ENCODE results near the gene ALG8.

Gene ALG8

GRCh38 chr11:78166855-78167469 lies 27.5 kb upstream of the ALG8 start:
- TF ChIP-seq, protein P1, sequence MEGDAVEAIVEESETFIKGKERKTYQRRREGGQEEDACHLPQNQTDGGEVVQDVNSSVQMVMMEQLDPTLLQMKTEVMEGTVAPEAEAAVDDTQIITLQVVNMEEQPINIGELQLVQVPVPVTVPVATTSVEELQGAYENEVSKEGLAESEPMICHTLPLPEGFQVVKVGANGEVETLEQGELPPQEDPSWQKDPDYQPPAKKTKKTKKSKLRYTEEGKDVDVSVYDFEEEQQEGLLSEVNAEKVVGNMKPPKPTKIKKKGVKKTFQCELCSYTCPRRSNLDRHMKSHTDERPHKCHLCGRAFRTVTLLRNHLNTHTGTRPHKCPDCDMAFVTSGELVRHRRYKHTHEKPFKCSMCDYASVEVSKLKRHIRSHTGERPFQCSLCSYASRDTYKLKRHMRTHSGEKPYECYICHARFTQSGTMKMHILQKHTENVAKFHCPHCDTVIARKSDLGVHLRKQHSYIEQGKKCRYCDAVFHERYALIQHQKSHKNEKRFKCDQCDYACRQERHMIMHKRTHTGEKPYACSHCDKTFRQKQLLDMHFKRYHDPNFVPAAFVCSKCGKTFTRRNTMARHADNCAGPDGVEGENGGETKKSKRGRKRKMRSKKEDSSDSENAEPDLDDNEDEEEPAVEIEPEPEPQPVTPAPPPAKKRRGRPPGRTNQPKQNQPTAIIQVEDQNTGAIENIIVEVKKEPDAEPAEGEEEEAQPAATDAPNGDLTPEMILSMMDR (IDR thresholded peaks at IDR 0.05; ENCODE audit: low read depth, low read length) = no peak
- DNase-seq (ENCODE audit: extremely low read depth, low read depth) = no peak

DNA sequence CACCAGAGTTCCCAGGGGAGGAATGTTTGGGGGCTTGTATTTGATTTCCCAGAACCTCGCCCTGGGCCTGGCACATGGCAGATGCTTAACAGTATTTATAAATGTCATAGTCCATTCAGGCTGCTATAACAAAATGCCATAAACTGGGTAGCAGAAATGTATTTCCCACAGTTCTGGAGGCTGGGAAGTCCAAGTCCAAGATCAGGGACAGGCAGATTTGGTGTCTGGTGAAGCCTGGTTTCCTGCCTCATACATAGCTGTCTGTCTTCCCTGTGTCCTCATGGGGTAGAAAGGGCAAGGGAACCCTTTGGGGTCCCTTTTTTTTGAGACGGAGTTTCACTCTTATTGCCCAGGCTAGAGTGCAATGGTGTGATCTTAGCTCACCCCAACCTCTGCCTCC lies 25.0 kb upstream of the ALG8 start:
- DNase-seq (ENCODE audit: extremely low read depth, low read depth) = no peak
- TF ChIP-seq, protein P1 (IDR thresholded peaks at IDR 0.05; ENCODE audit: low read depth, low read length) = no peak

DNA sequence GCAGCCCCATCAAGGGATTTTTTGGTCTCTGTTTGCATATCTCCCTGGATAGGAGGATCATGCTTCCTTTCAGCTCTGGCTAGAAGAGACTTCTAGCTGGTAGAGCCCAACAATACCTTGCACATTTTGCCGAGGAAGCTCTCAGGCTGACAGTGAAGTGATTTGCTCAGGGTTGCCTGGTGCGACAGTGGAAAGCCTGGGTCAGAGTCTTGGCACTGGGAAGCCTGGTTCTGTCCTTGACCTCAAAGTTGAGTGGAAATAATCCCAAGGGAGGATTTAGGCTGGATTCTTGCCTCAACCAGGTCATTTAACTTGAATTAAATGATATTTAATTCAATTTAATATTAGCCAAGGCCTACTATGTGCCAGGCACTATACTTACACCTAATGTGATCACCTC lies 24.4 kb upstream of the ALG8 start:
- DNase-seq (ENCODE audit: extremely low read depth, low read depth) = no peak
- TF ChIP-seq, protein P1 (IDR thresholded peaks at IDR 0.05; ENCODE audit: low read depth, low read length) = no peak

DNA sequence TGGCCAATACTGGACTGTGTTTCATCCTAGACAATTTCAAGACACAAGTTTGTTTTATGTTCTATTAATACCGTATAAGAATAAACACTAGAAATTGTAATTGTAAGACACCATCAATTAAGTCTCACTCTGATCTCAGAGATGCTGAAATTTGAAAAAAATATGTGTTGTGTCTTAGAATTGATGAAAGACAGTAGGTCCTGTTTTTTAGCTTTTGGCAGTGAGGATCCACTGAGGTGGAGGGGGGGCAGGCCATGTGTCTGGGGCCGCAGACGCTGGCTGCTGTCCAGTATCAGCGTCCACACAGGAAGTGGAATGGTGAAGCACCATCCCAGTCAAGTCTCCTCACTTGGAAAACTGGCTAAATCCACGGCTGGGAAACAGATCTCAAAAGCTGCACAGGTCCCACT lies 22.5 kb upstream of the ALG8 start:
- DNase-seq (ENCODE audit: extremely low read depth, low read depth) = no peak
- TF ChIP-seq, protein P1 (IDR thresholded peaks at IDR 0.05; ENCODE audit: low read depth, low read length) = no peak

GRCh38 chr11:78161346-78161745 lies 21.9 kb upstream of the ALG8 start:
- TF ChIP-seq, protein P1 (IDR thresholded peaks at IDR 0.05; ENCODE audit: low read depth, low read length) = no peak

GRCh38 chr11:78160557-78160956 lies 21.1 kb upstream of the ALG8 start:
- no peak for DNase-seq (ENCODE audit: extremely low read depth, low read depth)
- TF ChIP-seq, protein P1 (IDR thresholded peaks at IDR 0.05; ENCODE audit: low read depth, low read length) = no peak

More at GRCh38 chr11:78161346-78161745, 21.9 kb upstream of the ALG8 start:
- DNase-seq (ENCODE audit: extremely low read depth, low read depth) = no peak

GRCh38 chr11:78158987-78159652 lies 19.7 kb upstream of the ALG8 start:
- TF ChIP-seq, protein P1 (IDR thresholded peaks at IDR 0.05; ENCODE audit: low read depth, low read length) = no peak
- DNase-seq (ENCODE audit: extremely low read depth, low read depth) = no peak
